ENCODE data around the gene SHISA6.
"Not testable (repeated sequence)": the region's sequence is repeated elsewhere in the genome, so short reads cannot be mapped to it uniquely, and the experiment has no call there.

Gene SHISA6

GRCh38 chr17:11303773-11304394 lies 62.9 kb downstream of the SHISA6 start:
- no peak for DNase-seq

- DNase-seq, result no peak
Measured at GRCh38 chr17:11304568-11304967, 63.6 kb downstream of the SHISA6 start.

GRCh38 chr17:11305524-11305923 lies 64.5 kb downstream of the SHISA6 start:
- DNase-seq, result no peak

- DNase-seq, result no peak
Measured at GRCh38 chr17:11308531-11308930, 67.5 kb downstream of the SHISA6 start.

- DNase-seq, result no peak
Measured at GRCh38 chr17:11309033-11309432, 68.0 kb downstream of the SHISA6 start.

GRCh38 chr17:11309850-11310249 lies 68.8 kb downstream of the SHISA6 start:
- DNase-seq, result no peak

- not testable (repeated sequence) for DNase-seq
Measured at GRCh38 chr17:11316451-11316850, 75.4 kb downstream of the SHISA6 start.

- DNase-seq, result no peak
Measured at GRCh38 chr17:11318207-11318606, 77.2 kb downstream of the SHISA6 start.

- no peak for DNase-seq
Measured at GRCh38 chr17:11319894-11320293, 78.9 kb downstream of the SHISA6 start.

GRCh38 chr17:11324021-11324420 lies 83.0 kb downstream of the SHISA6 start:
- no peak for DNase-seq

- DNase-seq, result no peak
Measured at GRCh38 chr17:11324846-11325420, 83.9 kb downstream of the SHISA6 start.

- no peak for DNase-seq
Measured at GRCh38 chr17:11326492-11326891, 85.5 kb downstream of the SHISA6 start.

- DNase-seq, result no peak
Measured at GRCh38 chr17:11328770-11329169, 87.8 kb downstream of the SHISA6 start.

GRCh38 chr17:11330006-11330405 lies 89.0 kb downstream of the SHISA6 start:
- DNase-seq, result no peak

GRCh38 chr17:11330826-11331225 lies 89.8 kb downstream of the SHISA6 start:
- DNase-seq, result no peak

GRCh38 chr17:11331547-11332513 lies 90.8 kb downstream of the SHISA6 start:
- DNase-seq, result no peak

GRCh38 chr17:11332706-11333105 lies 91.7 kb downstream of the SHISA6 start:
- DNase-seq, result no peak

- no peak for DNase-seq
Measured at GRCh38 chr17:11334493-11334892, 93.5 kb downstream of the SHISA6 start.

GRCh38 chr17:11336290-11336689 lies 95.3 kb downstream of the SHISA6 start:
- DNase-seq, result no peak

GRCh38 chr17:11340803-11341202 lies 99.8 kb downstream of the SHISA6 start:
- DNase-seq, result no peak

- DNase-seq, result no peak
Measured at GRCh38 chr17:11342138-11342537, 101.1 kb downstream of the SHISA6 start.

GRCh38 chr17:11349106-11349505 lies 108.1 kb downstream of the SHISA6 start:
- no peak for DNase-seq

GRCh38 chr17:11351479-11351878 lies 110.5 kb downstream of the SHISA6 start:
- no peak for DNase-seq

- no peak for DNase-seq
Measured at GRCh38 chr17:11353601-11354000, 112.6 kb downstream of the SHISA6 start.
